HG02588 (cell line): ENCODE data around the gene NFKBIZ.

Experiments used
- ATAC-seq: cut with Tn5 transposase; IDR thresholded peaks from one replicate; pipeline ENCODE4 v1.9.1; 2021; ENCODE audit warnings: mild to moderate bottlenecking, moderate library complexity; ENCODE audit not compliant: unreplicated experiment

NFKBIZ gene

DNA sequence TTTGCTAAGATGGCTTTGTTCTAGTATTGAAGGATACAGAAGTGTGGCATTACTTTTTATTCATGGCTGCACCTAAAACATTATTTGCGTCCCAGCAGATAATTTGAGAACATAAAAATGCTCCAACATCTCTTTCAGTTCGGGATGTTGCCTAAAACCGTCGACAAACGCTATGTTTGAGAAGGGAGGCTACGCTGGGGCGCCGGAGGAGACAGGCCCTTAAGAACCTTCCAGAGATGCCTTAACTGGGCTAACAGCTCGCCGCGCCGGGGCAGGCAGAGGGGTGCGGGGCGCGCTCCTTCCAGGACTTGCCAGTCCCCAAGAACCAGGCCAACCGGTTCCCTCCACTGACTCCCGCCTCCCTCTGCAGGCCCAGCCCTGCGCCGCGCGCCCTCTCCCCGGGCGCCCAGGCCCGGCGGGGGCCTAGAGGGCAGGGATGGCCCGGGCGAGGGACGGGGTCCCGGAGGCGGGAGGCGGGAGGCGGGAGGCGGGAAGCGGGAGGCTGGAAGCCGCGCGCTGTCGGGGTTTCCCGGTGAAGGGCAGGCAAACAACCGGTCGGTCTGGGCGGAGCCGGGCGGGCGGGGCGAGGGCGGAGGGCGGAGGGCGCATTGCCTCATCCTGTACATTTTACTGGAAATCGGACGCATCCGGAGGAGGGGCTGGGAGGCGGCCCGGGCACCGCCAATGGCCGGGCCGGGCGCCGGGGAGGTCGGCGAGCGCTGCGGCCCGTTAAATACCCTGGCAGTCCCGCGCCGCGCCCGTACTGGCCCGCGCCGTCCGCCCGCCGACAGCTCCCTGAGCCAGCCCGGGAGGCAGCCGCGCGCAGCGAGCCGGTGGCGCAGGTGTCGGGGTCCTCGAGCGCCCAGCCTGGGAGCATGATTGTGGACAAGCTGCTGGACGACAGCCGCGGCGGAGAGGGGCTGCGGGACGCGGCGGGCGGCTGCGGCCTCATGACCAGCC, at the start of gene NFKBIZ:
TSS of gene NFKBIZ (plus strand) at position 761 of the 960 bp plus-strand sequence. CDS start at position 876, 115 bp downstream.
- peak; percentile 76 for ATAC-seq

GRCh38 chr3:101801174-101801573, 48.1 kb upstream of the NFKBIZ start:
- no peak for ATAC-seq

- ATAC-seq, result no peak
Observed at GRCh38 chr3:101802179-101802578, 47.1 kb upstream of the NFKBIZ start.

DNA sequence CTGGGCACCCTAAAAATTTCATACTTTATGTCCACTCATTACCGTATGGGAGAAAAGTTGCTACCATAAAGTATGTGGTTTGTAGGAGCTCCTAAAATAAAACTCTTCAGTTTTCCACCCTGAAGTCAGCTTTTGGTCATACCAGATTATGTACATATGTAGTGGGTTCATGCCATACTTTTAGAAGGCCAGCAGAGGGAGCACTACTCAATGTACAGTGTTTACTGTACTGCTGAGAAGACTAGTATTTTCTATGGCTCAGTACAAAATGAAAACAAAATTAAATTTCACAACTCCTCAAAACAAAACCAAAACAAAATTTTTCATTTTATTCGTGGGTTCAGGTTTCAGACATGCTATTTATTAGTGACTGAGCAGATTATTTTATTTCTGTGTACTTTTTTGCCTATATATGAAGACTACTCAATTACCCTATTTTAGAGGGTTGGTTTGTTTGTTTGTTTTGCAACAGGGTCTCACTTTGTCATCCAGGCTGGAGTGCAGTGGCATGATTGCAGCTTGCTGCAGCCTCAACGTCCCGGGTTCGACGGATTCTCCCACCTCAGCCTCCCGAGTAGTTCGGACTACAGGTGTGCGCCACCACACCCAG, 46.0 kb upstream of the NFKBIZ start:
- ATAC-seq, result peak; percentile 94

DNA sequence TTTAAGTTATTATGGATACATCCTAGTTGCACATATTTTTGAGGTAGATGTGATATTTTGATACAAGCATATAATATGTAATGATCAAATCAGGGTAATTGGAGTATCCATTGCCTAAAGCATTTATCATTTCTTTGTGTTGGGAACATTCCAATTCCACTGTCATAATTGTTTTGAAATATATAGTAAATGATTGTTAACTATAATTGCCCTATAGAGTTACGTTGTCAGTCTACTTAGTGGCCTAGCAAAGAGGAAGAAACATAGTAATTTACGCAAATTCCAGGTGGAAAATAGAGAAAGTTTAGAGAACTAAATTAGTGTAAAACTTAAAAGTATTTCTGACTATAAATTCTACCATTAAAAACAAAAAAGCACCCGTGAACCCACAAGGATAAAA, 45.4 kb upstream of the NFKBIZ start:
- ATAC-seq, result no peak

- ATAC-seq, result no peak
Observed at GRCh38 chr3:101806491-101806890, 42.8 kb upstream of the NFKBIZ start.

GRCh38 chr3:101807888-101808287, 41.4 kb upstream of the NFKBIZ start:
- peak; percentile 77 for ATAC-seq

GRCh38 chr3:101809178-101810021, 39.9 kb upstream of the NFKBIZ start:
- no peak for ATAC-seq

DNA sequence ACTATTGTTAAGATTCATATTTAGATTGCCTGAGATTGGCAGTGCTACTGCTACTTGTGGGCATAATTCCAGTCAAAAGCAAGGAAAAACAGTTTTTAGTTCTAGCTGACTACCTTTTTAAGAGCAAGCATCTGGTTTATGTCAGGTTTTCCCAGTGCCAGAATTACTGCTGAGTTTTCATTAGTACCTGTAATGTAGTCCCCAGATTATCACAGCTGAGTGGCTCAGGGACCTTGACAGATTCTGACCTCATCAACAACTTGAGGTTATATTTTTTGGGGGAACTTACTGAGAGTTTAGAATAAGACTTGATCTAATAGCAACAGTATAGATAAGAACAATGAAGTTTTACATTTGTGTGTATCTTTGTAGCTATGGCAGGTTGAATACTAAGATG, 39.3 kb upstream of the NFKBIZ start:
- no peak for ATAC-seq

- no peak for ATAC-seq
Observed at GRCh38 chr3:101811875-101812274, 37.4 kb upstream of the NFKBIZ start.

GRCh38 chr3:101812895-101813294, 36.4 kb upstream of the NFKBIZ start:
- no peak for ATAC-seq

DNA sequence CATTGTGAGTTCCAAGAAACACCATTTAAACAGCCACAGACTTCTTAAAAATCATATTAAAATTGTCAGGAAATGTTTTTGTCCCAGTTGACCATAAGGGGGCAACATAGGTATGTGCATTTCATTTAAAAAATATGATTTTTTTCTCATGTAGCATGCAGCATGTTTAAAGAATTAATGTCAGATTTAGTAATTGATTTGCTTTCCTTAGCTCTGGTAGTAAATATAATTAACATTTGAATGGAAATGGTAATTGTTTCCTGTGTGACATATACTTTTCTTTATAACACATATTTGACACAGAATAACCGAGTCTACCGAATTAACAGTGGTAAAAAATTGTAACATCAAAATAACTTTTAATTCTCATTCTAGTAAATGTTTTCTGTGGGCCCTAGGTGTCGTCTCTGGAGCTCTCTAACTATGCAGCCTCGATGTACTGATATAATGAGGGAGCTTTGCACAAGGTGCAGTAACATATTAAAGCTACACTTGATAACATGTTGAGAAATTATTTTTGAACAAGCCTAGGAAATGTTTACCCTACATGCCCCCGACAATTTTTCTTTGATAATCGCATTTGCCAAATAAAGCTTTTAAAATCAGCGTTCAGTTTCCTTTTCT, 35.4 kb upstream of the NFKBIZ start:
- no peak for ATAC-seq

- no peak for ATAC-seq
Observed at GRCh38 chr3:101814835-101815234, 34.5 kb upstream of the NFKBIZ start.

DNA sequence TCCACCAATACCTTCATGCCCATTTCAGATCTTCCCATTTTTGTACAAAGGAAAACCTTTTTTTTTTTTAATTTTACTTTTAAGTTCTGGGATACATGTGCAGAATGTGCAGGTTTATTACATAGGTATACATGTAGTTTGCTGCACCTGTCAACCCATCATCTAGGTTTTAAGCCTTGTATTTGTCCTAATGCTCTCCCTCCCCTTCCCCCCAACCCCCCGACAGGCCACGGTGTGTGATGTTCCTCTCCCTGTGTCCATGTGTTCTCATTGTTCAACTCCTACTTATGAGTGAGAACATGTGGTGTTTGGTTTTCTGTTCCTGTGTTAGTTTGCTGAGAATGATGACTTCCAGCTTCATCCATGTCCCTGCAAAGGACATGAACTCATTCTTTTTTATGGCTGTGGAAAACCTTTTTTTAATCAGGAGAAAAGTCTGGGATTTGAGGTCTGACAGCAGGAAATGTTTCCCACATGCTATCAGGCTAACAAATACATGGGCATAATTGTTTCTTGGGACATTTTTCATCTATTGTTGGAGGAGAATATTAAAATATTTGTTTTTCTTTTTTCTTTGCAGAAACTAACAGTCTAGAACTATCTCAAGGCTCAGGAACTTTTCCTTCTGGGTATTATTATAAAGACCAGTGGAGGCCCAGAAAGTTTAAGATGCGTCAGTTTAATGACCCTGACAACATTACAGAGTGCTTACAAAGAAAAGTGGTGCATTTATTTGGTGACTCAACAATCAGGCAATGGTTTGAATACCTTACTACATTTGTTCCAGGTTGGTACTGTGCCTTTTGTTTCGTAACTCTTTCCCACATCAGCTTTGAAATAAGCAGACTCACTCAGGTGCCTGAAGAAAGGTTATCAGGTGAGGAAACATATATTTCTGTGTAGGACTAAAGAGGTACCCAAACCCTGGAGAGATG, 32.8 kb upstream of the NFKBIZ start:
- no peak for ATAC-seq

- no peak for ATAC-seq
Observed at GRCh38 chr3:101817992-101818391, 31.3 kb upstream of the NFKBIZ start.

DNA sequence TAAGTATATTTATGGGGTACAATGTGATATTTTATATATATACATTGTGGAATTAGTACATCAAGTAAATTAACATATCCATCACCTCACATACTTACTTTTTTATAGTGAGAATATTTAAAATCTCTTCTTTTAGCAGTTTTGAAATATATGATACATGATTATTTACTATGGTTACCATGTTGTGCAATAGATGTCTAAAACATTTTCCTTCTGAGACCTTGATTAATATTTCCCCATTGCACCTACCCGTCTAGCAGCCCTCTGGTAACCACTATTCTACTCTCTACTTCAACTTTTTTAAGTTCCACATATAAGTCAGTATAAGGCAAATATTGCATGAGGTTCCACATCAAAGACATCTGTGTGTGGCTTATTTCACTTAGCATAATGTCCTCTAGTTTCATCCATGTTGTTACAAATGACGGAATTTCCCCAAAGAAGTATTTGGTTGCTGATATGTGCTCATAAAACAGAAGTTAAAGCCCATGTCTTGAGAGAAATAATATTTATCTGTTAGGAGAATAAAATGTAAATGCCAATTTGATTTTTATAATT, 29.6 kb upstream of the NFKBIZ start:
- peak; percentile 60 for ATAC-seq

GRCh38 chr3:101821503-101821902, 27.8 kb upstream of the NFKBIZ start:
- no peak for ATAC-seq

- ATAC-seq, result no peak
Observed at GRCh38 chr3:101823525-101823924, 25.8 kb upstream of the NFKBIZ start.

GRCh38 chr3:101824702-101825101, 24.6 kb upstream of the NFKBIZ start:
- no peak for ATAC-seq
